Measurements from ENCODE around the gene PLEKHM3.

The PLEKHM3 gene

DNA sequence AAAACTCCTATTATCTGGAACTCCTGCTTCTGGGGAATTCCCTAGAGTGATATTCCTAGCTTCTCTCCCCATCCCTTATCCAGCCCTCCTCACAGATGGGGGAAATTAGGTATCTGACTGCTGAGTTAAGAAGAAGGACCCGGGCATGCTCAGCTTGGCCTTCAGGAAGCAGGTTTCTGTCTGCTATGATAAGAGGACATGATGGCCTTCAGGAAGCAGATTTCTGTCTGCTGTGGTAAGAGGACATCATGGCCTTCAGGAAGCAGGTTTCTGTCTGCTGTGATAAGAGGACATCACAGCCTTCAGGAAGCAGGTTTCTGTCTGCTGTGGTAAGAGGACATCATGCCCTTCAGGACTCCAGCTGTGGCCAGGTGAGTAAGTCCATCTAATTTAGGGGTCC lies 65.2 kb downstream of the PLEKHM3 start:
- DNase-seq (ENCODE audit: low read depth): no peak
- TF ChIP-seq, protein P1, sequence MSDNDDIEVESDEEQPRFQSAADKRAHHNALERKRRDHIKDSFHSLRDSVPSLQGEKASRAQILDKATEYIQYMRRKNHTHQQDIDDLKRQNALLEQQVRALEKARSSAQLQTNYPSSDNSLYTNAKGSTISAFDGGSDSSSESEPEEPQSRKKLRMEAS (IDR thresholded peaks at IDR 0.05; ENCODE audit: low read depth, low read length): no peak
- TF ChIP-seq POLR2A (IDR thresholded peaks at IDR 0.05; ENCODE audit: extremely low read depth, insufficient read length) (no peak), CTCF (IDR thresholded peaks at IDR 0.05; ENCODE audit: low read depth, low read length) (no peak), MYC (IDR thresholded peaks at IDR 0.05; ENCODE audit: low read depth, low read length) (no peak)
- no peak overlapping the region for H3K4me3 ChIP-seq (ENCODE audit: low read depth, low read length)

GRCh38 chr2:207956771-207957170 lies 68.6 kb downstream of the PLEKHM3 start:
- H3K4me3 ChIP-seq (ENCODE audit: low read depth, low read length): no peak overlapping the region
- TF ChIP-seq POLR2A (IDR thresholded peaks at IDR 0.05; ENCODE audit: extremely low read depth, insufficient read length) (no peak), CTCF (IDR thresholded peaks at IDR 0.05; ENCODE audit: low read depth, low read length) (no peak), MYC (IDR thresholded peaks at IDR 0.05; ENCODE audit: low read depth, low read length) (no peak)
- TF ChIP-seq, protein P1 (IDR thresholded peaks at IDR 0.05; ENCODE audit: low read depth, low read length): no peak
- DNase-seq (ENCODE audit: low read depth): no peak

GRCh38 chr2:207955456-207955855 lies 69.9 kb downstream of the PLEKHM3 start:
- TF ChIP-seq CTCF (IDR thresholded peaks at IDR 0.05; ENCODE audit: low read depth, low read length) (no peak), MYC (IDR thresholded peaks at IDR 0.05; ENCODE audit: low read depth, low read length) (no peak)
- H3K4me3 ChIP-seq (ENCODE audit: low read depth, low read length): no peak overlapping the region
- no peak for DNase-seq (ENCODE audit: low read depth)

DNA sequence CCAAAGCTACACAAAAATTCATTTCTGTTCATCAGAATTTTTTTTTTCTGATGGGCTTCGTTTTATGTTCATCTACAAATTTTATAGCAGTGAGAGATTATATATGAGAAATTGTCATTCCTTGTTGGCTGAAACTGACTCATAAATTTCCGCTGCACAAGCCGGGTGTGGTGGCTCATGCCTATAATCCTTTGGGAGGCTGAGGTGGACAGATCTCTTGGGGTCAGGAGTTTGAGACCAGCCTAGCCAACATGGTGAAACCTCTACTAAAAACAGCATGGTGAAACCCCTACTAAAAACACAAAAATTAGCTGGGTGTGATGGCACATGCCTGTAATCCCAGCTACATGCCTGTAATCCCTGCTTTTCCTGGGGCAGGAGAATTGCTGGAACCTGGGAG lies 72.0 kb downstream of the PLEKHM3 start:
- no peak overlapping the region for H3K4me3 ChIP-seq (ENCODE audit: low read depth, low read length)
- no peak for DNase-seq (ENCODE audit: low read depth)
- TF ChIP-seq, protein P1 (IDR thresholded peaks at IDR 0.05; ENCODE audit: low read depth, low read length): no peak
- TF ChIP-seq MYC (IDR thresholded peaks at IDR 0.05; ENCODE audit: low read depth, low read length) (no peak), CTCF (IDR thresholded peaks at IDR 0.05; ENCODE audit: low read depth, low read length) (no peak), POLR2A (IDR thresholded peaks at IDR 0.05; ENCODE audit: extremely low read depth, insufficient read length) (no peak)

GRCh38 chr2:207952564-207953345 lies 72.6 kb downstream of the PLEKHM3 start:
- H3K4me3 ChIP-seq (ENCODE audit: low read depth, low read length): no peak overlapping the region
- TF ChIP-seq, protein P1 (IDR thresholded peaks at IDR 0.05; ENCODE audit: low read depth, low read length): no peak
- no peak for TF ChIP-seq POLR2A (IDR thresholded peaks at IDR 0.05; ENCODE audit: extremely low read depth, insufficient read length)
- TF ChIP-seq MYC (IDR thresholded peaks at IDR 0.05; ENCODE audit: low read depth, low read length): no peak
- TF ChIP-seq CTCF (IDR thresholded peaks at IDR 0.05; ENCODE audit: low read depth, low read length): no peak
- DNase-seq (ENCODE audit: low read depth): no peak
